DMS153 (cell line): Measurements from ENCODE around the gene GPC4.
"Not testable (repeated sequence)": the region's sequence is repeated elsewhere in the genome, so short reads cannot be mapped to it uniquely, and the experiment has no call there.

Source experiments
- DNase-seq: peaks from one replicate; lab custom pipeline; 2025; lab: John Stamatoyannopoulos, UW

GPC4 gene

DNA sequence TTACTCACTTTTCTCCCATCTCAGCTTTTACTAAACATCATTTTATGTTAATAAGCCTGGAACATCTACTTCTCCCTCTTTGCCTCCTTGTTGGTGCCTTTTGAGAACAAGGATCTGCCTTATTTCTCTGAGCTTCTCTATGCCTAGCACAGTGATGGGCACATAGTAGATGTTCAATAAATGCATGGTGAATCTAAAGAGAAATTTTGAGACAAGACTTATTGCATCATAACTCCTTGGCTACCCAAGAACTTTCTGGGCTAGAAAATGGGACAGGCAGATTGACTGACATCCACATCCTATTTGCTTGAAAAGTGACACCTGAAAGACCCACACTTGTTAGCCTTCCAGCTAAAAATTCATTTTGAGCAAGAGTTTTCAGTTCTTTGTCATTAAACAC lies 109.9 kb downstream of the GPC4 start:
- DNase-seq: no peak

DNA sequence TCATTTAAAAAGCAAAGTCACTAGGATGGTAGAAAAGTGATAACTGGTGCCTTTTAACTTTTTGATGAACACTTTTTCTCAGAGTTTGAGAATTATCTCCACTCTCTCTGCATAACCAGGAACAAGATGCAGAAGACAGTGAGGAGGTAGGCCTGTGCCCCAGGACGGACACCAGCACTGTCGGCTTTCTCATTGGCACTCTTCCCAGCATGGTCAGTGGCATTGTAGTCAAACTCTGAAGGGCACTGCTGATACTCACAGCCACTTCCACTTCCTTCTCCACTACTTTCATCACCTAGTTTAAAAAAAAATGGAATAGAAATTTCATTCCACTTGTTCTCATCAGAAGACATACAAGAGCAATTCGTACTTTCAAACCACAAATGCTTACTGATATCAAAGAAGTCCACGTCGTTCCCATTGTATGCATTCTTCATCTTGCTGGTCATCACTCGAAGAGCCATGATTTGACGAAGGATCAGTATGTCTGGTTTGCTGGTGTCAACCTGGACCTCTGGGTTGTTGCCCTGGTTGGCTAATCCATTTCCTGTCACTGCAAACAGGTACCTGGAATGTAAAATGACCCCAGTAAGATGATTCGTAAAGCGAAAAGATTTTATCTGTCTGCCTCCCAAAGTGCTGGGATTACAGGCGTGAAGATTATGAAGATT lies 112.4 kb downstream of the GPC4 start:
- no peak for DNase-seq

DNA sequence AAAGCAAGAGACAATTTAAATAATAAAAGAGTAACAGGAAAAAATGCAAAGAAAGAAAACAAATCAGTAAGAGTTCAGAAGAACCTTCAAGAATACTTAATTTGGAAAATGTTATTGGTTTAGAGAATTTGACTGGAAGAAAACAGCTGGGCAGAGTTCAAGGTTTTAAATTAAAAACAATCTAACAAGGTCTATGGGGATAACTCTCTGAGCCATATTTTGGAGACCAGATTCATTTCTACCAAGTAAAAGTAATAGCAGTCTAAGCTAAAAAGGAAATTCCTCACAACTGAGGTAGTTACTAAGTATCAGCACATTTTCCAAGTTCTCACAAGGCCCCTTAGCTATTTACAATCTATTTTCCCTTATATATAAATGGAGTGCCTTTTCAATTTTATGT lies 114.7 kb downstream of the GPC4 start:
- no peak for DNase-seq

DNA sequence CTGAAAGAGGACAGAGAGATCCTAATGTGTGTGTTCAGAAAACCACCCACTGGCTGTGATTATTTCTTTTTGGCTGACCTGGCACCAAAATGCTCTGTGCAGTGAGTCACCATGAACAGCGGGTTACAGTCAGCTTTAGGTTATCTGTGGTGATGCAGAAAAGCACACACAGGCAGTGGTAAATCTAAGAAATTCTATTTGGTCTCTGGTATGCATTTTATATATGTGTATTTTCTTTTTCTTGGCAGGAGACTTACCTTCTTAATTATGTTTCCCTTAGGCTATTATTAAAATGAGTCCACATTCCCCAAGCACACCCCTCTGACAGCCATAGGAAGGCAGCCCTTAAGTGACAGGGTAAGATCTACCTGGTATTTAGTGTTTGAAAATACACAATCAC lies 118.0 kb downstream of the GPC4 start:
- no peak for DNase-seq

DNA sequence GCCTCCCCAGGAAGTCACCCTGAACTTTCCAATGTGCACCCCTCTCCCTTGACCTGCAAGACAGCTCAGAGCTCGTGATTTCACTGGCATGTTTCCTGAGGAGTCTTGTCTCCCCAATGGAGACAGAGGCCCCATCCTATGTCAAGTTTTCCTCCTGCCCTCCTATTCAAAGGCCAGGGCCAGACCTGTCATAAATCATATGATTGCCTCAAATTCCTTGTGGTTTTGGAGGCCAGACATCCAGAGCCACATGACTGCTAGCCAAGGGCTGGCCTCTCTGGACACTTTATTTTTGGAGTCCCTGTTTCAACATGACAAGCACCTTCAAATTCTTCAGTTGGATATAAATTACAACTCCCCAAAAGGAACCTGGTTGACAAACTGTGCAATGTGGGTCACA lies 121.2 kb downstream of the GPC4 start:
- DNase-seq: no peak

DNA sequence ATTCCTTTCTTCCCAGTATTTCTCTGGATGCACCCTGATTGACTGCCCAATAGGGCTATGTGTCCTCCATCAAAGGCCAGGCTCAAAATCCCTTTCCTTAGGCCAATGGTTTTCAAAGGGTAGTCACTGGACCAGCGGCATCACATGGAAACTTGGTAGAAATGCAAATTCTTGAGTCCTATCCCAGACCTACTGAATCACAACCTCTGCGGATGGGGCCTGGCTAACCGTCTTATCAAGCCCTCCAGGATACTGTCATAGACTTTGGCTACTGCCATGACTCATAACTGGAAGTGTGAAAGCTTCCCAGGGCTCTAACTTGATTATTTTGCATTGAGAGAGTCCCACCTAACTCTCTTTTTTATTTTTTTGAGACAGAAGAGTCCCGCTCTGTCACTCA lies 125.2 kb downstream of the GPC4 start:
- DNase-seq: no peak

DNA sequence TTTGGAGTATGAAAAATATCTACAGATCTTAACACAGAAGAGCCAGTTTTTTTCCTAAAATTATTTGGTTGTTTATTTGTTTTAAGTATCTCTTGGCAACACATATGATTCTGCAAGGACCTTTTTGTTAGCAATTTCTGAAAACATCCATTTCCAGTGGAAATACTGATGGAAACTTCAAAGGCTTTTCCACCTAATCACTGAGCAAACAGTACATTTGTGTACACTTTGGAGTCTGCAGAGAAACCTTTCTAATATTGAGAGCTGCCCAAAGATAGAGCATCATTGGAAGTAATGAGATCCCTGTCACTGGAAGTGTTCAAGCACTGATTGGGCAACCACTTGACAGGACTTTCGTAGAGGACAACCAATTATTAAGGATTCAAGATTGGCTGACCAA lies 127.4 kb downstream of the GPC4 start:
- no peak for DNase-seq

DNA sequence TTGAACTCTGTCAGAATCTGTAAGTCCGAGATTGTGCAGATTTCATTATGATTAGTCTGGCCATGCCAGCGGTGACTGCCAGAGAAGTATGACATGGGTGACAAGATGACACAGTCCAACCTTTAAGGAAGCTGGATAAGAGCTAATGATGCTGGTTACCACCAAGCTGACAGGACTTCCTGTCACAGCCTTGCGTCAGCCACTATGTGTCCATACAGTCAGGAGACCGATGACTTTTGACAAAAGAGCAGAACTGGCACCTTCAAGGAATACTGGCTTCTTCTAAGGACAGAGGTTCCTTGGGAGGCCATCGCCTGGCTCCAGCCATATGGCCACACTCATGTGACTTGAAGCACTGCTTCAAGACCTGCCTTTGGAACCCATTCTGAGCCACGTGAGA lies 129.9 kb downstream of the GPC4 start:
- DNase-seq: no peak

DNA sequence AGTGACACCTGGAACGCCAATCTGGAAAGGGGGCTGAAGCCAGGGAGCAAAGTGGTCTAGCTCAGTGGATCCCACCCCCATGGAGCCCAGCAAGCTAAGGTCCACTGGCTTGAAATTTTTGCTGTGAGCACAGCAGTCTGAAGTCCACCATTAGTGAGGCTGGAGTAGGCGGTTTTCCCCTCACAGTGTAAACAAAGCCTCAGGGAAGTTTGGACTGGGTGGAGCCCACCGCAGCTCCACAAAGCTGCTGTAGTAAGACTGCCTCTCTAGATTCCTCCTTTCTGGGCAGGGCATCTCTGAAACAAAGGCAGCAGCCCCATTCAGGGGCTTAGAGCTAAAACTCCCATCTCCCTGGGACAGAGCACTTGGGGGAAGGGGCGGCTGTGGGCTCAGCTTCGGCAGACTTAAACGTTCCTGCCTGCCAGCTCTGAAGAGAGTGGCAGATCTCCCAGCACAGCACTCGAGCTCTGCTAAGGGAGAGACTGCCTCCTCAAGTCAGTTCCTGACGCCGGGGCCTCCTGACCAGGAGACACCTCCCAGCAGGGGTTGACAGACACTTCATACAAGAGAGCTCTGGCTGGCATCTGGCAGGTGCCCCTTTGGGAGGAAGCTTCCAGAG lies 136.1 kb downstream of the GPC4 start:
- DNase-seq: not testable (repeated sequence)

DNA sequence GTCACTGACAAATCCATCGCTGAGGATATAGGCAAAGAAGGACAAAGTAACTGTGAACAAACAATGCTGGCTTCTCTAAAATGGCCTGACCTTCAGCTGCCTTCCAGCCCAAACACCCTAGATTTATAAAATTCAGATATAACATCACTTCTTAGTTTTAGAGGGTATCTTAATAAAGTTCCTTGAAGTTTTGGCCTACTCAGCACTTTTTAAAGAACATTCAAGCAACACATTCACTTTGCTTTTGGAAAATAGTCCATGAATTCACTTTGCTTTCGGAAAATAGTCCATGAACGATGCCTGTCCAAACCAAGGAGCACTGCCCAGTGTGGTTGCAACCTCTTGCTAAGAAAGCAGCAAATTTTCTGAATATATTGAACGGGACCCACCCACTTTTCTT lies 142.1 kb downstream of the GPC4 start:
- DNase-seq: no peak

DNA sequence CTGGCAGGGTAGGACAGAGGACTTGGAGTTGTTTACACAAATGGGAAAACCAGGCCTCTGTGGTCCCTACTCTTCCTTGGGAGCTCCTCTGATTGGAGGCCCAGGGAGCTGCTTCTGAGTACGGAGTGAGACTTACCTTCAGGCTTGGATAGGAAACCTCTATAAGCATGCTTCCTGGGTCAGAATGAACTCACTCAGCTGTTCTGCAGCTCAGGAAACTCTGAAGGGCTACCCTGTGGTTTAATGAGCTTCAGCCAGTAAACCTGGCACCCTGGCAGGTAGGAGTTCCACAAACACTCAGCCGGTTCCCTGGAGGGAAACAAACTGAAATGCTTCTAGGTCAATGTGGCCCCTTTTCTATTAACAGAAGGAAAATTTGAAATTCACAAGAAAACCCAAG lies 146.1 kb downstream of the GPC4 start:
- no peak for DNase-seq

DNA sequence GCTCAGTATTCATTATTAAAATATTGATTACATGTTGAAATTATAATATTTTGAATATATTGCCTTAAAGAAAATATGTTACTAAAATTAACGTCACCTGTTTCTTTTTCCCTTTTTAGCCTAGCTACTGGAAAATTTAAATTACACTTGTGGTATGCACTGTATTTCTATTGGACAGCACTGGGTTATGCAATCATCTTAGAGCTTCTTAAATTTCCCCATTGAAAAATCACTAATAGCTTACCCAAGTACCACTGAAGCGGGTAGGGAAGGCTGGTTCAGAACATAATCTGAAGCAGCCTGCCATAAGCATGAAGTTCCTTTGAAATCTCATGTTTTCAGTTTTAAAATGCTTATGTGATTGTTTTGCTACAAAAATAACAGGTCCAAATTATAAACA lies 147.7 kb downstream of the GPC4 start:
- DNase-seq: no peak

DNA sequence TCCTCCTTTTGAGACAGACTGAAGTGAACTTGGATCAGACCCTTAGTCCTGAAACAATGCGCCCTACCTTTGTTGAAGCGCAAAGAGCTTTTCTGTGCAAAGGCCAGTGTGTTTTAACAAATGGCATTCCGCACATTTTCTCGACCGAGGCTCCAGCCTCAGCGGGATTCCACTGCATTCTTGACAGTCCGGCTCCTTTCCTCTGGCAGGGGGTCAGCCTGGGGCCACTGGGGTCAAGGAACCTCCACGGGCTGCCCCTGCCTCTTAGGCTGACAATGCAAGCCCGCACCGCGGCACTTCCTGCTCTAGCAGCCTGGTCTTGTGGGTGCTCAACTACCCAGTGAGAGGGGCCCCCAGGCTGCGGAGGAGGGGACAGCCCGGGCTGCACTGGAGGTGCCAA lies 150.0 kb downstream of the GPC4 start:
- DNase-seq: no peak

DNA sequence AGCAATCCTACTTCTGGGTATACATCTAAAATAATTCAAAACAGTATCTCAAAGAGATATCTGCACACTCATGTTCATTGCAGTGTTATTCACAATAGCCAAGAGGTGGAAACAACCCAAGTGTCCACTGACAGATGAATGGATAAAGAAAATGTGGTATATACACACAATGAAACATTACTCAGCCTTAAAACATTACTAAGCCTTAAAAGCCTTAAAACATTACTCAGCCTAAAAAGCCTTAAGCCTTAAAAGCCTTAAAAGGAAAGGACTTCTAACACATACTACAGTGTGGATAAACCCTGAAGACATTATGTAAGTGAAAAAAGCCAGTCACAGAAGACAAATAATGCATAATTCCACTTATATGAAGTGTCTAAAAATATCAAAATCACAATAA lies 156.8 kb downstream of the GPC4 start:
- no peak for DNase-seq

DNA sequence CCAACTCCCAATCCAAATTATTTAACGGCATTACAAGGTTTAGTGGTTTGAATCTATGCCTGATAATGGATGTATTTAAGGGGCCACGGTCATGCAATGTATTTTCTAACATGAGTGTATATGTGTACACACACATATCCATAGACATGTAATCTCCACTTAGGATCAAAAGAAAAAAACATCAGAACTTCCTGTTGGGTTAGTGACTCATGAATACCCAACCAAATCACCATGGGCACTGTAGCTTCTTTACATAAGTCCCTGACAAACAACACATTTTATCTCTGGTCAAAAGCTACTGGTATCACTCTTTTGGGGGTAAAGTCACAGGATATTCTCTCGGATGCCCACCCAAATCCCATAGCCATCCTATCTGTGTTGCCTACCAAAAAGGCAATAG lies 160.6 kb downstream of the GPC4 start:
- DNase-seq: peak; percentile 65

DNA sequence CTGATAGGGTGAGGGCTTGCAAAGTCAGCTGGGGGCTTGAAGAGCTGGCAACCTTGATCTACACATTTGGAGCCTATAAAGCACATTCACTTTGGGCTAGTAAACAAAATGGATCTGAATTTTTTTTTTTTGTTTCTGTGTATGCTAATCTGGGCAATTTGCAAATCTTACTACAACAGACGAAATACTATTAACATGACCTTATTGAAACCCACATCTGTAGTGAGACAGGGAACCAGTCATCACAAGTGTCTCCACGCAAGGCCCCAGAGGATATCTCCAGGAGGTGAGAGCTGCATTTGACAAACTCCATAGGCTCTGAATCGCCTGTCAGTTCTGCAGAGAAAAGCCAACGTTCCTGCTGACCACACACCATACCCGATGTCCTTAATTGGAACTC lies 164.1 kb downstream of the GPC4 start:
- no peak for DNase-seq

DNA sequence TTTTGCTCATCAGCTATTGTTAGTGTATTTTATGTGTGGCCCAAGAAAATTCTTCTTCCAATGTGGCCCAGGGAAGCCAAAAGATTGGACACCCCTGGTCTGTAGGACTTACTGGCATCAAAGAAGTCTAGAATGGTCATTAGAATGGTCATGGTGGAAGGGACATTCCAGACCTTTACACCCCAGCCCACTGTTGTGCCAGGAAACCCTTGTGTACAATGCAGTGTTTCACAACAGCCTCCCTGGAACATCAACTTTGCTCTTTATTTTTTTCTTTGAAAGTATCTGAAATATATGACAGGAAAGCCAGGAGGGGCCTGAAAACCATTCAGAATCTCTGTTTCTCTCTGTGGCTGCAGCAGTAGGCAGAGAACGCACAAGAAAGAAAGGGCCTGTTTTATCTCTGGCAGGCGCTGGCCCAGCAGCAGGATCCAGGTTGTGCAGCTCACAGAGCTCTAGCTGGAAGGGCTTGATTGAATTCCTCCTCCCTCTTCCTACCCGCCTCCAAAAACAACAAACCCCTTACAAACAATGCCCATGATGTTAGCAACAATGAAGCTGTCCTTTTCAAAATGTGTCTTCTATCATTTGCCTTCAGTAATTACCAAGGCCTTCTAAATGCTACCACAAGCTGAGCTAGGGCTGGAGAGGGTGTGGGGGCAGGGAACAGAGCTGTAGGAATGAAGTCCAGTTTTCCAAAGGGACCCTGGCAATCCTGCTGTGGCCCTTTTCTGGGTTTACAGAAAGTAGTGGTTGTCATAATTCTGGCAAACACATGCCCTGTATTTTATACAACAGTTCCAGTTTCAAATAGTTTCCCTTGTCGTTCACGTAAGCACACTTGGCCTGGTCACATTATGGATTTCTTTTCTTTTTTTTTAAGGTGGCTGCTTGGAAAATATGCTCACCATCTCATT lies 164.8 kb downstream of the GPC4 start:
- no peak for DNase-seq
